ENCODE results near the gene IGSF9B.

DNA sequence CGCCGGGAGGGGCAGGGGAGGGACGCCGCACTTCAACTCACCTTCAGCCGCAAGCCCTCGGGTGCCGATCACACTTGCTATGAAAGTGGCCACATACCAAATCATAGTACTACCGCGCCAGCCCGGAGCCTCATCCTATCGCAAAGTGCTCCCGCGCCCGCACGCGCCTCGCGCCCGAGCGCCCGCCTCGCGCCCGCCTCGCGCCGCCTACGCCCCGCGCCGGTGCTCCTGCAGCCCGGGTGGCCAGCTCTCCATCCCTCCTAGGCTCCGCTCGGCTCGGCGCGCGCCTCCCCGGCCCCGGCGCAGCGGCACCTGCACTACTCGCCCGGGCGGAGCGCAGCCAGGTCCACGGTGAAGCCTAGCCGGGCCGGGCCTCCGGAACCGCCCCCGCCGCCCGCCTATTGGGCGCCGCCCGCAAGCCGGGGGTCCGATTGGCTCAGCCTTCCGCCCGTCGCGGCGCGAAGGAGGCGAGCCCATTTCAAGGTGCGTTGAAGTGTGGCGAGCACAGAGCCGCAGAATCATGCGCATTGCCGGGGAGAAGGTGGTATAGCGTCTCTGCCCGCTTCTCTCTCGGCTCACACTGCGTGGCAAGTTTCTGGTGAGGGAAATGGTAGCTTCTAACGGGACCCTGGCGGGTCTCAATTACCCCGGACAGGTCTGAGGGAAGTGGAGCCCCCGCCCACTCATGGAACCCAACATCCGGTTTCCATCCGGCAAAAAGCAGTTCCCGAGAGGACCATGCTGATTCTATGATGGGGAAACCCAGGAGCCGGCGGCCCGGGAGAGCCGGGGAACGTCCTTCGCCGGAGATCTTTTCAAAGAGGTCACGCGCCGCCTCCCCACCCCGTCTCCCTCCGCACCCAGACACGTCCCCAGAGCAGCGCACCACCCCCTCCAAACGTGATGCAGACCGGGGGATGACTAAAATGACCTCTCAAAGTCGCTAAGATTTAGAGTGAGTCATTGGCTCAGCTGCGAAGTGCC lies at the start of gene IGSF9B:
- TF ChIP-seq GATA2 (IDR thresholded peaks at IDR 0.05; ENCODE audit: low read depth, low read length), result no peak
- TF ChIP-seq GATA3 (IDR thresholded peaks at IDR 0.05; ENCODE audit: low read depth, low read length), result no peak

Measured in SH-SY5Y (cell line).